Neural cell (in vitro differentiated cells): ENCODE data around the gene DYNLRB1.

Source experiments
- EZH2 ChIP-seq: fragments of 200-600, 300-800 bp; shearing (Covaris generic), sonication (generic); IDR thresholded peaks from 2 replicates; pipeline ENCODE4 v1.6.1; 2014; ENCODE audit warnings: antibody characterized with exemption, low read length, borderline replicate concordance, mild to moderate bottlenecking; ENCODE audit not compliant: insufficient read depth, poor library complexity, severe bottlenecking
- MXI1 ChIP-seq: fragments of 450-650 bp; conservative IDR thresholded peaks from 2 replicates; pipeline ENCODE4 v1.6.1; 2014; ENCODE audit warnings: antibody characterized with exemption, mild to moderate bottlenecking; ENCODE audit not compliant: poor library complexity, severe bottlenecking
- RAD21 ChIP-seq: fragments of 450-650 bp; conservative IDR thresholded peaks from 2 replicates; pipeline ENCODE4 v1.6.1; 2014; ENCODE audit warnings: antibody characterized with exemption, mild to moderate bottlenecking, moderate library complexity
- TF ChIP-seq, protein P1 (sequence below): fragments of 450-650 bp; IDR thresholded peaks from 2 replicates; pipeline ENCODE4 v1.5.1; 2014; ENCODE audit warnings: antibody characterized with exemption, mild to moderate bottlenecking, moderate library complexity; ENCODE audit not compliant: poor library complexity, severe bottlenecking

DNA sequence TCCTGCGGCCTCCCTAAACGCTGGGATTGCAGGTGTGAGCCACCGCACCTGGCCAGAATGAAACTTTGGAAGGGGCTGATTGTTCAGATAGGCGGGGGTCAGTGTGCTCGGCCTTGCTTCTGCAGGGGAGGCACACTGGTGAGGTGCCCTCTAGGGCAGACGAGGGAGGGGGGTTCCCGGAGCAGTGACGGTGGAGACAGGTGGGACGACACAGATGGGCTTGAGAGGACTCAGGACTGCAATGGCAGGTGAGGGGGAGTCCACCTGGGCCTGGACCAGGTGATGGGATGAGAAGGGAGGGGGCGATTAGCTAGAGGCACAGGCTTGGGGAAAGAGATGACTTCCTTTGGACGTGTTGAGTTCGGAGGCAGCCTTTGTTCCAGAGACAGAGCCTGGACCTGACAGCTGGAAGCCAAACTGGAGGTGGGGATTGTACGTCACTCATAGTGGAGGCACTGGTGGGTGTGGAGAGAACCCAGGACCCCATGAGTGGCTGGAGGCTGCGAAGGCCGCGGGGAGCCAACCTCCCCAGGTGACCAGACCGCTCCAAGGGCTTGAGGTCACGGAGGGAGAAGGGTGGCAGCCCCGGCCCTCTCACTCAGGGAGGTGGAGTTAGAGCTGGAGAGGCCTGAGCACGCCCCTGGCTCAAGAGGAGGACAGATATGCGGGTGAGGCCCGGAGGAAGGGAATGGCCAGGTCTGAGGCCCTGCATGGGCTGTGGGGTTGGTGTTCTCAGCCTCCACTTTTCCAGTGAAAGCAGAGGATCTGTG, 31.8 kb downstream of the DYNLRB1 start:
- TF ChIP-seq, protein P1, sequence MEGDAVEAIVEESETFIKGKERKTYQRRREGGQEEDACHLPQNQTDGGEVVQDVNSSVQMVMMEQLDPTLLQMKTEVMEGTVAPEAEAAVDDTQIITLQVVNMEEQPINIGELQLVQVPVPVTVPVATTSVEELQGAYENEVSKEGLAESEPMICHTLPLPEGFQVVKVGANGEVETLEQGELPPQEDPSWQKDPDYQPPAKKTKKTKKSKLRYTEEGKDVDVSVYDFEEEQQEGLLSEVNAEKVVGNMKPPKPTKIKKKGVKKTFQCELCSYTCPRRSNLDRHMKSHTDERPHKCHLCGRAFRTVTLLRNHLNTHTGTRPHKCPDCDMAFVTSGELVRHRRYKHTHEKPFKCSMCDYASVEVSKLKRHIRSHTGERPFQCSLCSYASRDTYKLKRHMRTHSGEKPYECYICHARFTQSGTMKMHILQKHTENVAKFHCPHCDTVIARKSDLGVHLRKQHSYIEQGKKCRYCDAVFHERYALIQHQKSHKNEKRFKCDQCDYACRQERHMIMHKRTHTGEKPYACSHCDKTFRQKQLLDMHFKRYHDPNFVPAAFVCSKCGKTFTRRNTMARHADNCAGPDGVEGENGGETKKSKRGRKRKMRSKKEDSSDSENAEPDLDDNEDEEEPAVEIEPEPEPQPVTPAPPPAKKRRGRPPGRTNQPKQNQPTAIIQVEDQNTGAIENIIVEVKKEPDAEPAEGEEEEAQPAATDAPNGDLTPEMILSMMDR: no peak
- TF ChIP-seq EZH2 (no peak), MXI1 (no peak), RAD21 (no peak)
